HepG2 (cell line): ENCODE measurements around the gene AGXT. TPM values are rescaled to one million over a fixed set of nuclear protein-coding genes. Genes with fewer than 3 reads are reported as not detected.
A peak's percentile ranks its signal among the peaks of the same experiment; 100 is the strongest.

Experiments used
- CBX2 ChIP-seq, 2 experiments: fragments of 200-600 bp in 1 of 2; sonication (generic); formaldehyde crosslinking in 1 of 2; IDR thresholded peaks; 2 replicates each; pipeline versions ENCODE4 v1.7.0 to v1.8.1; 2018 to 2022; ENCODE audit warnings: low read depth in 2 of 2, low read length in 1 of 2, mild to moderate bottlenecking in 1 of 2, missing genetic modification reagents in 1 of 2
- LRRFIP1 ChIP-seq: sonication (generic); formaldehyde crosslinking; conservative IDR thresholded peaks from 2 replicates; pipeline ENCODE4 v1.4.0; 2020; ENCODE audit warnings: missing genetic modification reagents
- MAX ChIP-seq: IDR thresholded peaks from 2 replicates; pipeline ENCODE4 v1.6.1; 2012; ENCODE audit warnings: inconsistent platforms
- MTERF4 ChIP-seq: sonication (generic); formaldehyde crosslinking; IDR thresholded peaks from 2 replicates; pipeline ENCODE4 v1.8.0; 2023; ENCODE audit warnings: mild to moderate bottlenecking, missing genetic modification reagents
- MZF1 ChIP-seq: sonication (generic); formaldehyde crosslinking; IDR thresholded peaks from 2 replicates; pipeline ENCODE4 v1.8.1; 2023; ENCODE audit warnings: mild to moderate bottlenecking, missing genetic modification reagents, borderline replicate concordance
- NFYC ChIP-seq: IDR thresholded peaks from 2 replicates; pipeline ENCODE4 v1.6.1; 2016; ENCODE audit warnings: missing genetic modification reagents, missing compliant biosample characterization
- NR2F1 ChIP-seq, 2 experiments: fragments of 450-650 bp in 1 of 2; formaldehyde crosslinking in 1 of 2; IDR thresholded peaks; 2 replicates each; pipeline versions ENCODE4 v1.5.0 to v1.6.1; 2016 to 2020; ENCODE audit warnings: mild to moderate bottlenecking in 1 of 2, missing compliant biosample characterization in 1 of 2, missing genetic modification reagents in 1 of 2, moderate library complexity in 1 of 2
- RBM39 ChIP-seq: fragments of 200-400 bp; formaldehyde crosslinking; IDR thresholded peaks from one replicate; pipeline ENCODE4 v1.6.1; 2018; ENCODE audit warnings: antibody characterized with exemption, mild to moderate bottlenecking, low read depth, low read length; ENCODE audit not compliant: poor library complexity, severe bottlenecking
- RCOR2 ChIP-seq: IDR thresholded peaks from 2 replicates; pipeline ENCODE4 v1.6.1; 2016; ENCODE audit warnings: missing biosample characterization, missing genetic modification reagents
- U2AF1 ChIP-seq: fragments of 200-400 bp; formaldehyde crosslinking; optimal IDR thresholded peaks from 2 replicates; pipeline ENCODE3; 2017; ENCODE audit warnings: mild to moderate bottlenecking, low read depth, low read length
- ZNF296 ChIP-seq: sonication (generic); formaldehyde crosslinking; conservative IDR thresholded peaks from 2 replicates; pipeline ENCODE4 v1.5.0; 2020; ENCODE audit warnings: mild to moderate bottlenecking, missing genetic modification reagents
- ZNF546 ChIP-seq: sonication (generic); formaldehyde crosslinking; conservative IDR thresholded peaks from 2 replicates; pipeline ENCODE4 v1.8.1; 2023; ENCODE audit warnings: mild to moderate bottlenecking, missing genetic modification reagents
- ZNF580 ChIP-seq: IDR thresholded peaks from 2 replicates; pipeline ENCODE4 v1.6.1; 2016; ENCODE audit warnings: low read depth, borderline replicate concordance
- ZNF687 ChIP-seq: sonication (generic); formaldehyde crosslinking; IDR thresholded peaks from 2 replicates; pipeline ENCODE4 v1.5.1; 2020; ENCODE audit warnings: mild to moderate bottlenecking, missing genetic modification reagents, moderate library complexity
- ZXDC ChIP-seq: sonication (generic); formaldehyde crosslinking; IDR thresholded peaks from 2 replicates; pipeline ENCODE4 v1.5.0; 2020; ENCODE audit warnings: mild to moderate bottlenecking, missing genetic modification reagents
- polyA plus RNA-seq, 8 experiments: library from polyadenylated mRNA; depleted of rRNA in 3 of 8; stranded (reverse) in 7 of 8; unstranded in 1 of 8; fragments of >200 nt; fragmentation: Illumina TruSeq in 4 of 8; extraction: Trizol in 4 of 8; gene quantifications; 2 replicates each; pipeline versions ENCODE4 v1.2.1 to v1.2.3, GENCODE V29; 2011 to 2016; ENCODE audit warnings: low read depth in 4 of 8, missing spikeins in 1 of 8, mixed read lengths in 1 of 8; ENCODE audit not compliant: insufficient read depth in 1 of 8
- total RNA-seq, 5 experiments: library from RNA; depleted of rRNA; stranded (reverse); fragments of >200 nt; fragmentation: Illumina TruSeq; extraction: Trizol; gene quantifications; 2 replicates each; pipeline ENCODE4 v1.2.3, GENCODE V29; 2016; ENCODE audit warnings: low read depth in 1 of 5

AGXT gene
- total and polyA plus RNA-seq, 2 of the 13 experiments (the other 11 are each of a cell fraction or from before 2014, with no cell fraction given) = 41.9 to 96.1 TPM

GRCh38 chr2:240857039-240858008 lies 11.3 kb upstream of the AGXT start (continued):
- TF ChIP-seq CBX2 (IDR thresholded peaks at IDR 0.05; ENCODE audit: low read depth, low read length) (no peak), CBX2 (CRISPR knock-in tag; IDR thresholded peaks at IDR 0.05; ENCODE audit: low read depth) (peak; percentile 96; the same call in 1 of the 2 replicates), LRRFIP1 (CRISPR knock-in tag) (peak; percentile 13; the same call in 1 of the 2 replicates), ZNF687 (CRISPR knock-in tag) (peak; percentile 99), ZNF546 (CRISPR knock-in tag) (peak; percentile 98), RCOR2 (peak; percentile 72; the same call in 1 of the 2 replicates), ZXDC (CRISPR knock-in tag) (no peak; the same call in none of the 2 replicates), RBM39 (no peak), ZNF580 (CRISPR knock-in tag) (peak; percentile 99; the same call in 1 of the 2 replicates), MAX (peak; percentile 100), NR2F1 (CRISPR knock-in tag; IDR thresholded peaks at IDR 0.05) (peak; percentile 93 to 98), U2AF1 (no peak), ZNF296 (peak; percentile 99), NFYC (CRISPR knock-in tag) (peak; percentile 69), MZF1 (CRISPR knock-in tag) (peak; percentile 98), MTERF4 (peak; percentile 82)
